Keratinocyte (primary cell): ENCODE results near the gene MLIP. TPM values are rescaled to one million over a fixed set of nuclear protein-coding genes. Genes with fewer than 3 reads are reported as not detected.

Experiments used
- DNase-seq: peaks from one replicate; pipeline ENCODE4 v3.0.0-alpha.2; 2011; ENCODE audit warnings: low read depth, missing footprints, low spot score
- FAIRE-seq: peaks from 2 replicates; lab custom pipeline; 2011; peaks lifted over from hg19 to GRCh38; lab: Jason Lieb, UNC
- H2AFZ ChIP-seq: 2 replicates; pipeline ENCODE4 v1.6.0; 2012; ENCODE audit warnings: low read length, control low read depth, inconsistent platforms; ENCODE audit not compliant: control insufficient read depth
- H3K27ac ChIP-seq: 2 replicates; pipeline ENCODE4 v1.5.1; 2011; ENCODE audit warnings: low read length; ENCODE audit not compliant: control insufficient read depth, insufficient read depth
- H3K27me3 ChIP-seq: 3 replicates; pipeline ENCODE4 v1.6.0; 2011; ENCODE audit warnings: low read length; ENCODE audit not compliant: control insufficient read depth, insufficient read depth; ENCODE audit errors: extremely low read depth
- H3K36me3 ChIP-seq, 2 experiments: 2 replicates in 1 of 2; 3 replicates in 1 of 2; pipeline ENCODE4 v1.5.1; 2011; ENCODE audit warnings: low read length in 2 of 2, mild to moderate bottlenecking in 1 of 2; ENCODE audit not compliant: control insufficient read depth in 2 of 2, insufficient read depth in 2 of 2; ENCODE audit errors: extremely low read depth in 1 of 2
- H3K4me1 ChIP-seq: 3 replicates; pipeline ENCODE4 v1.5.1; 2011; ENCODE audit warnings: low read length; ENCODE audit not compliant: control insufficient read depth, insufficient read depth; ENCODE audit errors: extremely low read depth
- H3K4me2 ChIP-seq: 3 replicates; pipeline ENCODE4 v1.6.0; 2011; ENCODE audit warnings: low read depth, low read length; ENCODE audit not compliant: control insufficient read depth, insufficient read depth; ENCODE audit errors: extremely low read depth
- H3K4me3 ChIP-seq, 3 experiments: fragments of 200-600 bp in 1 of 3; sonication (generic) in 1 of 3; 2 replicates in 2 of 3; 3 replicates in 1 of 3; pipeline ENCODE4 v1.5.1; 2011 to 2016; ENCODE audit warnings: low read length in 3 of 3, mild to moderate bottlenecking in 3 of 3, control low read depth in 2 of 3, inconsistent platforms in 1 of 3, low read depth in 1 of 3, mixed read lengths in 1 of 3, mixed run types in 1 of 3, moderate library complexity in 1 of 3; ENCODE audit not compliant: control insufficient read depth in 2 of 3, insufficient read depth in 2 of 3; ENCODE audit errors: extremely low read depth in 1 of 3
- H3K79me2 ChIP-seq: 2 replicates; pipeline ENCODE4 v1.6.0; 2012; ENCODE audit warnings: low read length; ENCODE audit not compliant: control insufficient read depth, insufficient read depth
- H3K9ac ChIP-seq: 3 replicates; pipeline ENCODE4 v1.6.0; 2011; ENCODE audit warnings: low read length; ENCODE audit not compliant: control insufficient read depth, insufficient read depth; ENCODE audit errors: extremely low read depth
- H3K9me1 ChIP-seq: 3 replicates; pipeline ENCODE4 v1.6.0; 2011; ENCODE audit warnings: low read length; ENCODE audit not compliant: control insufficient read depth, insufficient read depth; ENCODE audit errors: extremely low read depth
- H3K9me3 ChIP-seq: 2 replicates; pipeline ENCODE4 v1.5.1; 2012; ENCODE audit warnings: low read depth, low read length; ENCODE audit not compliant: control insufficient read depth
- H4K20me1 ChIP-seq: 3 replicates; pipeline ENCODE4 v1.6.0; 2011; ENCODE audit warnings: low read length; ENCODE audit not compliant: control insufficient read depth, insufficient read depth; ENCODE audit errors: extremely low read depth
- CTCF ChIP-seq, 3 experiments: IDR thresholded peaks in 1 of 3; conservative IDR thresholded peaks in 1 of 3; optimal IDR thresholded peaks in 1 of 3; 2 replicates in 2 of 3; 3 replicates in 1 of 3; pipeline versions ENCODE3 to v1.5.1; 2011; ENCODE audit warnings: low read length in 3 of 3, mild to moderate bottlenecking in 3 of 3, moderate library complexity in 2 of 3, control low read depth in 1 of 3, inconsistent platforms in 1 of 3; ENCODE audit not compliant: insufficient read depth in 2 of 3; ENCODE audit errors: extremely low read depth in 1 of 3
- EZH2 ChIP-seq: IDR thresholded peaks from one replicate; pipeline ENCODE4 v1.6.1; 2012; ENCODE audit warnings: inconsistent platforms, mild to moderate bottlenecking, low read length, moderate library complexity
- dilution Hi-C: fragments of 300-500 bp; cut with MboI; formaldehyde crosslinking; loops from one replicate; pipeline ENCODE4 v1.7.0; 2020; ENCODE audit warnings: low sequenced_read_pairs; ENCODE audit not compliant: extremely low pct_ligation_motif_present
- polyA plus RNA-seq, 5 experiments: library from polyadenylated mRNA; depleted of rRNA in 3 of 5; stranded (reverse) in 3 of 5; stranded (forward) in 1 of 5; unstranded in 1 of 5; fragments of >200 nt; gene quantifications; 1 replicate in 1 of 5; 2 replicates in 3 of 5; 3 replicates in 1 of 5; pipeline versions ENCODE4 v1.2.1 to v1.2.3, GENCODE V29; 2011 to 2012; ENCODE audit warnings: missing spikeins in 2 of 5, low read depth in 1 of 5, low replicate concordance in 1 of 5

MLIP gene
- polyA plus RNA-seq, 1 donor (not counting 4 experiments of a cell fraction or from before 2014, with no cell fraction given), result 0.87 TPM

GRCh38 chr6:54083287-54083686 is 28.0 kb upstream of the MLIP start:
- no peaks in the 10 kb centered on the region for H4K20me1 ChIP-seq
- TF ChIP-seq CTCF (optimal IDR thresholded peaks at IDR 0.05 in 1 of 3, IDR thresholded peaks at IDR 0.05 in 1 of 3, conservative IDR thresholded peaks at IDR 0.05 in 1 of 3; ENCODE audit: extremely low read depth in 1 of 3, insufficient read depth in 2 of 3, low read length in 3 of 3) (no peak), EZH2 (no peak)
- H3K9me3 ChIP-seq, result no peaks in the 10 kb centered on the region
- no peak overlapping the region for H3K9ac ChIP-seq
- dilution Hi-C loops, result no loop called here
- H3K79me2 ChIP-seq, result no peaks in the 10 kb centered on the region
- no peaks in the 10 kb centered on the region for H3K27me3 ChIP-seq
- H2AFZ ChIP-seq, result no peak overlapping the region
- H3K27ac ChIP-seq, result no peak overlapping the region
- no peak overlapping the region for H3K4me3 ChIP-seq
- H3K36me3 ChIP-seq, result no peaks in the 10 kb centered on the region
- H3K4me2 ChIP-seq, result no peak overlapping the region
- no peak for FAIRE-seq
- no peaks in the 10 kb centered on the region for H3K9me1 ChIP-seq
- H3K4me1 ChIP-seq, result no peaks in the 10 kb centered on the region
- DNase-seq, result no peak

GRCh38 chr6:54084231-54084630 is 27.0 kb upstream of the MLIP start:
- Histone ChIP-seq H3K4me1 (no peaks in the 10 kb centered on the region), H3K4me2 (no peak overlapping the region), H3K9me1 (no peaks in the 10 kb centered on the region), H3K27me3 (no peaks in the 10 kb centered on the region), H3K79me2 (no peaks in the 10 kb centered on the region), H3K36me3 (no peaks in the 10 kb centered on the region), H3K9ac (no peak overlapping the region), H2AFZ (no peak overlapping the region), H3K9me3 (no peaks in the 10 kb centered on the region), H3K4me3 (no peak overlapping the region), H4K20me1 (no peaks in the 10 kb centered on the region), H3K27ac (no peak overlapping the region)
- TF ChIP-seq CTCF (optimal IDR thresholded peaks at IDR 0.05 in 1 of 3, IDR thresholded peaks at IDR 0.05 in 1 of 3, conservative IDR thresholded peaks at IDR 0.05 in 1 of 3; ENCODE audit: extremely low read depth in 1 of 3, insufficient read depth in 2 of 3, low read length in 3 of 3) (no peak), EZH2 (no peak)
- DNase-seq (no peak), FAIRE-seq (no peak)
- dilution Hi-C loops, result no loop called here
